GM19351 (cell line): ENCODE data around the gene STAM2.
"Not testable (repeated sequence)": the region's sequence is repeated elsewhere in the genome, so short reads cannot be mapped to it uniquely, and the experiment has no call there.

Experiments used
- ATAC-seq: cut with Tn5 transposase; IDR thresholded peaks from one replicate; pipeline ENCODE4 v1.9.1; 2021; ENCODE audit warnings: mild to moderate bottlenecking, moderate library complexity; ENCODE audit not compliant: unreplicated experiment

Gene STAM2

DNA sequence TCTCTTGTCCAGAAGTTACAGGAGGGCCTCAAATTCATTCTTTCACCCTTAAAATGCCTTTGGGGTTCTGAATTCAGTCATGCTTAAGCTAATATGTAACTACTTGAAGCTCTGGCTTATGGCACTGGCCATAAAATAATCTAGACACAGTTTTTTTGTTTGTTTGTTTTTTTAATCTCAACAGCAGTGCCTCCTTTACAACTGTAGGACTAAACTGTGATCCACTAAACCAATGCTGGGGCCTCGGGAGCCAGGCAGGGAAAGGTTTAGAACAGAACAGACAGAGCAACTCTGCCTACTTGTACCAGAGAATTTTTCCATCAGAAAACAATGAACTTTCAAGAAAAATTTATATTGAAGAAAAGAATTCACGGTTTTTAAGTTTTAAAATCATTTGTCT lies 1.7 kb downstream of the STAM2 start:
- ATAC-seq = no peak

DNA sequence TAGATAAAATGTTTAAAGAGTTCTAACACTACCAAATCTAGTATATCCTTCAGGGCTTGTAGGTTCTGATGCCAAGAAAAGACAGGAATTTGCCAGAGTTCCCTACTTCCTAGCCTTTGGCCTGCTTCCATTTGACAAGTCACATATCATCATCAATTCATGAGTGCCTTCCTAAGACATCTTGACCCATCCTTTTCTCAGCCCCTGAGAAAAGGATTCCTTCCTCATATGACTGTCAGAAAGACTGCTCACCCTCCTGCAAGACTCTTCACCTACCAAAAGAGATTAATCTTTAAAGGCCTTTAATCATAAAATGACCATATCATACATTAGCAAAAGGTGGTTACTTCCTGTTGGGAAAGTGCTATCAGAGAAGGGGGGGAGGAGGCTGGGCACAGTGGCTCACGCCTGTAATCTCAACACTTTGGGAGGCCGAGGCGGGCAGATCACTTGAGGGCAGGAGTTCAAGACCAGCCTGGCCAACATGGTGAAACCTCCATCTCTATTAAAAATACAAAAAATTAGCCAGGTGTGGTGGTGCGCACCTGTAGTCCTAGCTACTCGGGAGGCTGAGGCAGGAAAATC lies 3.3 kb downstream of the STAM2 start:
- not testable (repeated sequence) for ATAC-seq

DNA sequence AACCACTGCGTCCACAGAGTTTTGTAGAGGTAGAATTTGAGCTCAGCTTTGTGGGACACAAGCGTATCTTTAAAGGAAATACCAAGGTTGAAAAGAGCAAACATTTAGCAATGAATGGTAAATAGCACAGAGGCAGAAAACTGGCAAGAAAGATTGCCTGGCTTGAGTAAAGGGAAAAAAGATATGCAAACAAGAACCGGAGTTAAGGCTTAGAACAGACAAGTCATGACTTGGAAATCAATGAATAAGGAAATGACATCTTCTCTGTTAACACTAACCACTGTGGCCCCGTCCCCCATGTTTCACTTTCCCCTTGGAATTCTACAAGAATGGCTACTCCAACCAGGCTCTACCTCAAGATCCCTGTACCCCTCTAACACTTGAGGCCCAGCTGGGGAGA lies 3.8 kb downstream of the STAM2 start:
- no peak for ATAC-seq

DNA sequence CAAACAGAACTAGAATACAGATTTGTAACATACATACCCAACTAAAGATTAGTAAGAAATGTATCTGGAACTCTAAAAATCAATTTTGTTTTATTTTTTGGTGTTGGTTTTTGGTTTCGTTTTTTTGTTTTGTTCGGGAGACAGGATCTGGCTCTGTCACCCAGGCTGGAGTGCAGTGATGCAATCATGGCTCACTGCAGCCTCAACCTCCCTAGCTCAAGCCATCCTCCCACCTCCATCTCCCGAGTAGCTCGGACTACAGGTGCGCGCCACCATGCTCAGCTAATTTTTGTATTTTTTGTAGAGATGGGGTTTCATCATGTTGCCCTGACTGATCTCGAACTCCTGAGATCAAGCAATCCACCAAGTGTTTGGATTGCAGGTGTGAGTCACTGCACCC lies 6.4 kb downstream of the STAM2 start:
- ATAC-seq = not testable (repeated sequence)

DNA sequence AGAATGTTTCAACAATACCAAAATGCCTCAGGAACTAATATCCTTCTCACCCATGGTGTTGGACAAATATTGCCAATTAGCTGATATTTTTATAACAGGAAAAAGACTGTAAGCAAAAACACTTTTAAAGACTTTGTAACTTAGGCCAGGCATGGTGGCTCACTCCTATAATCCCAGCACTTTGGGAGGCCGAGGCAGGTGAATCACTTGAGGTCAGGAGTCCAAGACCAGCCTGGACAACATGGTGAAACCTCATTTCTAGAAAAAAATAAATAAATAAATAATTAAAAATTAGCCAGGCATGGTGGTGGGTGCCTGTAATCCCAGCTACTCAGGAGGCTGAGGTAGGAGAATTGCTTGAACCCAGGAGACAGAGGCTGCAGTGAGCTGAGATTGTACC lies 8.1 kb downstream of the STAM2 start:
- not testable (repeated sequence) for ATAC-seq

DNA sequence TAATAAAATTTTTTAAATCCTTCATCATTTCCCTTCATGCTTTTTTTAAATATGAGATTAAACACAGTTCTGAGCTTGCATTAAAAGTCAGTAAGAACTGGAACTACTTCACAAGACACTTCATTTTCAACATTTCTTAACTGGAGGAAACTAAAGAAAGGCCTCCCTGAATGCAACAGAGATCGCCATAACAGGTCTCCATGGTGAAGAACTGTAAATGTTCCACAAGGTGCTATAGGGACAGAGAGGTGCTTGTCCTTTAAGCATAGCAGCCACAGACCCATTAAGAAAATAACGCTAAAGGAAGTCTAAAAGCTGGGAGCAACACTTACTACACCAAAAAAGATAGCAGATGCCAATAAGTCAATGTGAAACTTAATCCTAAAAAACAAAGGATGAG lies 8.5 kb downstream of the STAM2 start:
- ATAC-seq = peak; percentile 29

DNA sequence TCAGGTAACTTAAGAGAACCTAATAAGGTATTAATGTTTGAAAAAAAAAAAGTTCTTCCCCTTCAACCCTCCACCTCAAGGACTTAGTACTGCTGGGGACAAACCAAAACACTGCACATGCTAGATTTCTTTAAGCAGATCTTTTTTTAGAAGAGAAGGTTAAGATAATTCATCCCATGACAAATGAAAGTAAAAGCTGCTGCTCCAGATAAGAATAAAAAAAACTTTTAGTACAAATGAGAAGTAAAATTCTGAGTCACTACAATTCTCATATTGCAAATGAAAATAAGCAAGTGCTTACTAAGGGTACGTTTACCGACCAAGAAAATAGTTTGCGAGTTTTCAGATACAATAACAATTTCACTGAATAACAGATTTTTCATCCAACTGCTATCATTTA lies 8.9 kb downstream of the STAM2 start:
- peak; percentile 79 for ATAC-seq

DNA sequence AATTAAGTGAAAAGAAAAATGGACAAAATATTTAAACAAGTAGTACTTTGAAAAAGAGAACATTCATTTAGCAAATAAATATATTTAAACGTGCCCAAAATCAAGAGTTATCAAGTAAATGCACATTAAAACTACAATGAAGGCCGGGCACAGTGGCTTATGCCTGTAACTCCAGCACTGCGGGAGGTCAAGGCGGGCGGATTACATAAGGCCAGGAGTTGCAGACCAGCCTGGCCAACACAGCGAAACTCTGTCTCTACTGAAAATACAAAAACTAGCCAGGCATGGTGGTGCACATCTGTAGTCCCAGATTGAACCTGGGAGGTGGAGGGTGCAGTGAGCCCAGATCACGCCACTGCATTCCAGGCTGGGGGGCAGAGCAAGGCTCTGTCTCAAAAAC lies 9.8 kb downstream of the STAM2 start:
- ATAC-seq = no peak

DNA sequence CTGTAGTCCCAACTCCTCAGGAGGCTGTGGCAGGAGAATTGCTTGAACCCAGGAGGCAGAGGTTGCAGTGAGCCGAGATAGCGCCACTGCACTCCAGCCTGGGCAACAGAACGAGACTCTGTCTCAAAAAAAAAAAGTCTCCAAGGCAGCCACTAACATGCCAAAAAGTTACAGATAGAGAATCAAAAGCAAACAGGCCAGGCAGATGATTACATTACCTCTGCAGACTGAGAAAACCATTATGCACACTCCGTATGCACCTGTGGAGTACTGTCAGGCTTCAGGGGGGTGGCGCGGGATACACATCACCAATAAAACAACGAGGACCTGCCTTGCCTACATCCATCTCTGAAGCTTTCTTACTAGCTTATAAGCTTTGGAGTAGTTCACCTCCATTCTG lies 10.3 kb downstream of the STAM2 start:
- ATAC-seq = no peak

DNA sequence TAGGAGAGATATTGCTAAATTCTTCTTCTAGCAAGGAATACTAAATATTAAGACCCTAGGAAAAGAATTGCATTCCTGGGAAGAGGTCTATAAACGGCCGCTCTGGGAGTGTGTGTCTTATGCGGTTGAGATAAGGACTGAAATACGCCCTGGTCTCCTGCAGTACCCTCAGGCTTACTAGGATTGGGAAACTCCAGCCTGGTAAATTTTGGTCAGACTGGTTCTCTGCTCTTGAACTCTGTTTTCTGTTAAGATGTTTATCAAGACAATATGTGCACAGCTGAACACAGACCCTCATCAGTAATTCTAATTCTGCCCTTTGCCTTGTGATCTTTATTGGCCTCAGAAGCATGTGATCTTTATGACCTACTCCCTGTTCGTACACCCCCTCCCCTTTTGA lies 11.9 kb downstream of the STAM2 start:
- not testable (repeated sequence) for ATAC-seq

DNA sequence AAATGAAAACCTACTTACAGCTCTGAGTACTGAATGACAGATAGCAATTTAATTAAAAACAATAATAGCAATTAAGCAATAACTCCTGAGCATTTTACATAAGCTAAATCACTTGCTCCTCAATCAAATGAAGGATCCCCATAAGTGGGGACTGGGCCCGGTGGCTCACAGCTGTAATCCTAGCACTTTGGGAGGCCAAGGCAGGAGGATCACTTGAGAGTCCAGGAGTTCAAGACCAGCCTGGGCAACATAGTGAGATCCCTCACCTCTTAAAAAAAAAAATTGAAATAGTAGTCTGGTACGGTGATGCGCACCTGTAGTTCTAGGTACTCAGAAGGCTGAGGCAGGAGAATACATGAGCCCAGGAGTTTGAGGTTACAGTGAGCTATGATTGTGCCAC lies 13.4 kb downstream of the STAM2 start:
- ATAC-seq = no peak

DNA sequence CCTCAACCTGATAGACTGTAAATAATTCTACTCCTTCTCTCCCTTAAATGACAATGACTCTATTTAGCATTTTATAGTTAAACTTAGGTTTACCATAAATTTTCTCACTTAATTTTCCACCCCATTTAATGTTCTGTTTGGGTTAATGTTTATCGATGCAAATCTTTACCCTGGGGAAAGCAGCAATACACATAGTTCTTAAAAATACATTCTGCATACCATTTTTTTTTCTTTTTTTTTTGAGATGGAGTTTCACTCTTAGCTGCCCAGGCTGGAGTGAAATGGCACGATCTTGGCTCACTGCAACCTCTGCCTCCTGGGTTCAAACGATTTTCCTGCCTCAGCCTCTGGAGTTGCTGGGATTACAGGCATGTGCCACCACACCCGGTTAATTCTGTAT lies 14.0 kb downstream of the STAM2 start:
- ATAC-seq = no peak

DNA sequence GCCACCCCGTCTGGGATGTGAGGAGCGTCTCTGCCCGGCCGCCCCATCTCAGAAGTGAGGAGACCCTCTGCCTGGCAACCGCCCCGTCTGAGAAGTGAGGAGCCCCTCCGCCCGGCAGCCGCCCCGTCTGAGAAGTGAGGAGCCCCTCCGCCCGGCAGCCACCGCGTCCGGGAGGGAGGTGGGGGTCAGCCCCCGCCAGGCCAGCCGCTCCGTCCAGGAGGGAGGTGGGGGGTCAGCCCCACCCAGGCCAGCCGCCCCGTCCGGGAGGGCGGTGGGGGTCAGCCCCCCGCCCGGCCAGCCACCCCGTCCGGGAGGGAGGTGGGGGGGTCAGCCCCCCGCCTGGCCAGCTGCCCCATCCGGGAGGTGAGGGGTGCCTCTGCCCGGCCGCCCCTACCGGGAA lies 15.2 kb downstream of the STAM2 start:
- not testable (repeated sequence) for ATAC-seq

DNA sequence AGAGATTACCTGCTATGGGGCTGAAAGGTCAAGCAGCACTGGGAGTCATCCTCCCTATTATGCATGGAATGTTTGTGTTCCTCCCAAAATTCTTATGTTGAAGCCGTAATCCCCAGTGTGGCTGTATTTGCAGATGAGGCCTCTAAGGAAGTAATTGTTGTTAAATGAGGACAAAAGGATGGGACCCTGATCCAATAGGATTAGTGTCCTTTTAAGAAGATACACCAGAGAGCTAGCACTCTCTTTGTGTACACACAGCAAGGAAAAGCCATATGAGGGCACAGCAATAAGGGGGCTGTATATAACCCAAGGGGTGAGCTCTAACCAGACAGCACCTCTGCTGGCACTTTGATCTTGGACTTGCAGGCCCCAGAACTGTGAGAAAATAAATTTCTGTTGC lies 18.3 kb downstream of the STAM2 start:
- ATAC-seq = no peak

DNA sequence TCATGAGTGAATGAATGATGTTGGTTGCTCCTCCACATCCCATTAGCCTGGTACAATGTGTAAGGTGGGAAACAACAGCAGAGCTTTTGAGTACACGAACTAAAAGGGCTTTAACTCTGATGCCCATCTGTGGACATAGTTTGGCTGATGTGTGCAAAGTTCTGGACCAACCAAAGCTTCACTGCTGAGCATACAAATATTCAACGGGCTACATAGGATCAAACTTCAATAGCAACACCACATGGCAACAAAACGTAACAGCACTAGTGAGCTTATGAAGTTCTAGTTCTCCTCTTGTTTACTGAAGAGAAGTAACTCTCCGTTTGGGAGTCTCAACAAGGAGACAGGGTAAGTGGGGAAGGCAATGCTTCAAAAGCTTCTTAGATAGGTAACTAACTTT lies 20.4 kb downstream of the STAM2 start:
- ATAC-seq = no peak

DNA sequence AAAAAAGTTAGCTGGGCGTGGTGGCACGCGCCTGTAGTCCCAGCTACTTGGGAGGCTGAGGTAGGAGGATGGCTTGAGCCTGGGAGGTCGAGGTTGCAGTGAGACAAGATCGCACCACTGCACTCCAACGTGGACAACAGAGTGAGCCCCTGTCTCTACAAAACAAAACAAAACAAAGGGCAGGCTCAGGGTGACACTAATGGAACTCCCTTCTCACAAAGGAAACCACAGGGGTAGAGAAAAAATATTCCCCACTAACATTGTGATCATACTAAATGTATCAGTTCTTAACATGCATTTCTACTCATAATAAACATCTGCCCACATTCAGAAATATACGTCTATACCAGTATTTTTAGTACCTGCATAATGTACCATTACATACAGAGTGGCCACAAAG lies 21.1 kb downstream of the STAM2 start:
- no peak for ATAC-seq

DNA sequence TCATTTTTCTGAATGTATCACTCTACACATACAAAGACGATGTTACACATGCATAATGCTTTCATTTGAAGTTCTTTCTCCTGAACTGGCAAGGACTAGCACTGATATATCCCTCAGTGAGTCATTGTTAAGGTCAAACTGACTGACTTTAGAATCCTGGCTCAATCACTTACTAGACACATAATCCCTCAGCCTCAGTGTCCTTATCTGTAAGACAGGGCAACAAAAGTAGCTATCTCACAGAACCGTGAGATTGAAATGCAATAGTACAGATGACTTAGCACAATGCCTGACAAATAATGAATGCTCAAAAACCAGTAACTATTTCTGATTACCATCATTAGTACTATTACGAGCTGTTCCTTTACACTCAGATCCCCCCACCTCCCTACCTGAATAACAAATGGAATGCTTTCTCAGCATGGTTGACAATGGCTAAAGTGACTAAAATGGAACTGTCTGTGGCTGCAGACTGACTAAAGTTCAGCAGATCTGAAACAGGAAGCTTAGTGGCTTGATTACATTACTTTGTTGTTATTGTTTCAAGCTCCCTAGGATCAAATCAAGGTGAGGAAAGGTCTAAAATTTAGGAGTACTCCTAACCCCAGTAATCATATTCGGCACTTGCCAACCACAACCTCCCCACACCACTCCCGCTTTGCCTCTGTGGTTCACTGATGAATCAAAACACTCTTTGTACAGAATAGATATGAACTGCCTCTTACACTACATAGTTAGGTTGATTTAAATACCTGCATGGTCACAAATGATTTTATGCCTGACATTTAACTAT lies 40.9 kb downstream of the STAM2 start:
- peak; percentile 86 for ATAC-seq

DNA sequence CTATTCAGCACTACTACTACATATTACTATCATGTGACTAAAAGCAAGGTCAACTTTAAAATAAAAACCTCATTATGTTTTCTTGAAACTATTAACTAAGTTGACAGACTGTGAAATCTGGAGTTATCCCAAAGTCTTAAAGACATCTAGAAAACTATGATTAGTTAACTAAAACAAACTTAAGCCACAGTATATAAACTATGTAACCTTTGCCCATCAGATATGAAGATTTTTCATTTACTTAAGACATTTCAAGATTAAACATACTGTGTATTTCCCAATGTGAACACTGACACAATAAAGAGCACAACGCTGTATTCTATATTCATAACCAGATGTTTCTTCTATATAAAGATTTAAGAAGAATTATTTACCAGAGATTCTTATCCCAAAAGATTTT lies 43.3 kb downstream of the STAM2 start:
- no peak for ATAC-seq

DNA sequence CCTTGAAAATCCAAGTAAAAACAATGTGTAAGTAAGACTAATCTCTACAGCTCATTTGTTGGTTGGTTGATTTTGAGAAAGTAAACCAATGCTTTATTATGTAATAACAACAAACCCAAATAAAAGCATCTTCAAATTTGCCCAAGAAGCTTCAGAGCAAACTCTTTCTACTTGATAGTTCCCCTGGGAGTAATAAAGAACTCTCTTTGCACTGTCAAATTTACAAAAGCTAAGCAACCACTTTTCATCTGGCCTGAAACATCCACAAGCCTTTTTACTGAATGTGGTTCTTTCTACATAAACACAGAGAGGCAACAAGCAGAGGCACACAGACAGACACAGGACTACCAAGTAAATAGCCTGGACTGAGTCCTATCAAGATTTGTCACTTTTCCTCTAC lies 47.9 kb downstream of the STAM2 start:
- ATAC-seq = no peak

DNA sequence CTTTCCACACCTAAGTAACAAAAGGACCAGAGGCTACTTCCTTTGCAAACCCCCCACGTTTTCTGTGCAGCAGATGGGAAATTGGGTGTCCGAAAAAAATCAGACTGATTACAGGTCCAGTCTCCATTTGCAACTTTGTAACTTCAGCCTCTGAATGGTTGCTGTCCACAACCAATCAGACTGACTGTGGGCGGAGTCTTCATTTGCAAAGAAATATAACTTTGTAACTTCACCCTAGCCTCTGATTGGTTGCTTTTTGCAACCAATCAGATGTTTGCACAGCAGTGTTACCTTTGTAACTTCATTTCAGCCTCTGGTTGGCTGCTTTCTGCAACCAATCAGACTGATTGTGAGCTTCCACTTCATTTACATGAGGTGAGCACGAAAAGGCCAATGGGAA lies 48.9 kb downstream of the STAM2 start:
- no peak for ATAC-seq

DNA sequence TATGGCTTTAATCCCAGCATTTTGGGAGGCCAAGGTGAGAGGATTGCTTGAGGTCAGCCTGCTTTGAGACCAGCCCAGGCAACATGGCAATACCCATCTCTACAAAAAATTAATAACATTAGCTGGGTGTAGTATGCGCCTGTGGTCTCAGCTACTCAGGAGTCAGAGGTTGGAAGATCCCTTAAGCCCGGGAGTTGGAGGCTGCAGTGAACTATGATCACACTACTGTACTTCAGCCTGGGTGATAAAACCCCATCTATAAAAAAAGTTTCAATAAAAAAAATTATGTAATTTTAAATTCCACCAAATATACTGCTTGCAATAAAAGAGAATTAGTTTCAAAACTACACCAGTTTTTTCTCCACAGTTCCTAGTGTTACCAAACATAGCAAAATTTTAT lies 53.4 kb downstream of the STAM2 start:
- ATAC-seq = no peak

DNA sequence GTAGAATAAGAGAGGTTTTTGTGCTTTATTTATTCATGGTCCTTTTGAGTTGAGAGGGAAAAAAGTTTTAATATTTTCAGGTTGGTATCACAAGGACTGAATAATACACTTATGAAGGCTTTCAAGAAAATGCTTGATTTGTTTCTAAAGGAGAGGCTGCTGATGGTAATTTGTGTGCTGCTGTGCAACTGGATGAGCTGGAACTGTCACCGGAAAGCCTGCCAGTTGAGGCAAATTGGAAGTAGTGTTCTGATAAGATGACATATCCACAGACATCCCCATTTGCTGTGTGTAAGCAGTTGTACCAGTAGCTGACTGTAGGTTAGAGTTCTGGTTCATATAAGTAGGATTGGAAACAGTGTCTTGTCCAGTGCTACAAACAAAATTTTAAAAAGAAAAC lies 55.1 kb downstream of the STAM2 start:
- ATAC-seq = no peak

DNA sequence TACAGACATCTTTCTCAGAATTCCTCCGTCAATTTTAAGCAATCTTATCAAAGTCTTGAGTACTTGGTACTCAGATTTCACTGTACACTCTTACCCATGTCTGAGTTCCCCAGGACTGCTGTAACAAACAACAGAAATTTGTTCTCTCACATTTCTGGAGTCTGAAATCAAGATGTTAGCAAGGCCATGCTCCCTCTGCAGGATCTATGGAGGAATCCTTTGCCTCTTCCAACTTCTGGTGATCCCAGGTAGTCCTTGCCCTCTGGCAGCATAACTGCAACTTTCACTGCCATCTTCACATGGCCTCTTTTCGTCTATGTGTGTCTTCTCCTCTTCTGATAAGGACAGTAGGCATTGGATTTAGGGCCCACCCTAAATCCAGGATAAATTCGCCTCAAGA lies 59.6 kb downstream of the STAM2 start:
- ATAC-seq = no peak
